Measurements from ENCODE around the gene MORC4. TPM values are rescaled to one million over a fixed set of nuclear protein-coding genes. Genes with fewer than 3 reads are reported as not detected.

The MORC4 gene
- total RNA-seq, 4 donors from 2014 or later: 5.0 to 10.0 (median 8.4) TPM

GRCh38 chrX:106952538-106952937 is 47.5 kb downstream of the MORC4 start:
- TF ChIP-seq CTCF (IDR thresholded peaks at IDR 0.05 in 4 of 5, conservative IDR thresholded peaks at IDR 0.05 in 1 of 5): no peak
- TF ChIP-seq POLR2A (IDR thresholded peaks at IDR 0.05): no peak
- H3K27me3 ChIP-seq: no peaks in the 10 kb centered on the region
- DNase-seq (no peak), ATAC-seq (no peak)
- no peak overlapping the region for H3K4me3 ChIP-seq
- H3K27ac ChIP-seq: no peak overlapping the region
- no peaks in the 10 kb centered on the region for H3K9me3 ChIP-seq
- in situ Hi-C loops (cut with MboI; ENCODE audit: low sequenced_read_pairs in 4 of 4) (loop anchor here in 1 of 4 donors (10.0 kb wide), 1 partner anchor 58 kb away; no protein-coding TSS in a partner anchor), intact Hi-C loops (cut with DNase I; ENCODE audit: low total_unique reads) (no loop called here)
- H3K36me3 ChIP-seq: no peaks in the 10 kb centered on the region
- H3K4me1 ChIP-seq: no peaks in the 10 kb centered on the region

GRCh38 chrX:106952089-106952488 is 47.9 kb downstream of the MORC4 start:
- intact Hi-C loops (cut with DNase I; ENCODE audit: low total_unique reads) (no loop called here), in situ Hi-C loops (cut with MboI; ENCODE audit: low sequenced_read_pairs in 4 of 4) (loop anchor here in 1 of 4 donors (10.0 kb wide), 1 partner anchor 57 kb away; no protein-coding TSS in a partner anchor)
- H3K4me1 ChIP-seq: no peaks in the 10 kb centered on the region
- no peaks in the 10 kb centered on the region for H3K36me3 ChIP-seq
- H3K27ac ChIP-seq: no peak overlapping the region
- ATAC-seq: no peak
- DNase-seq: no peak
- no peak overlapping the region for H3K4me3 ChIP-seq
- TF ChIP-seq CTCF (IDR thresholded peaks at IDR 0.05 in 4 of 5, conservative IDR thresholded peaks at IDR 0.05 in 1 of 5): no peak
- no peak for TF ChIP-seq POLR2A (IDR thresholded peaks at IDR 0.05)
- no peaks in the 10 kb centered on the region for H3K27me3 ChIP-seq
- no peaks in the 10 kb centered on the region for H3K9me3 ChIP-seq

GRCh38 chrX:106951230-106951629 is 48.8 kb downstream of the MORC4 start:
- intact Hi-C loops (cut with DNase I; ENCODE audit: low total_unique reads) (no loop called here), in situ Hi-C loops (cut with MboI; ENCODE audit: low sequenced_read_pairs in 4 of 4) (loop anchor here in 1 of 4 donors (10.0 kb wide), 1 partner anchor 56 kb away; no protein-coding TSS in a partner anchor)
- no peak for ATAC-seq

GRCh38 chrX:106950381-106950780 is 49.6 kb downstream of the MORC4 start:
- in situ Hi-C loops (cut with MboI; ENCODE audit: low sequenced_read_pairs in 4 of 4): loop anchor here in 1 of 4 donors (10.0 kb wide), 1 partner anchor 56 kb away; no protein-coding TSS in a partner anchor
- no peak for TF ChIP-seq POLR2A (IDR thresholded peaks at IDR 0.05)
- TF ChIP-seq CTCF (IDR thresholded peaks at IDR 0.05 in 4 of 5, conservative IDR thresholded peaks at IDR 0.05 in 1 of 5): no peak
- H3K36me3 ChIP-seq: no peaks in the 10 kb centered on the region
- H3K27ac ChIP-seq: no peak overlapping the region
- intact Hi-C loops (cut with DNase I; ENCODE audit: low total_unique reads): no loop called here
- ATAC-seq: no peak
- no peak for DNase-seq
- no peaks in the 10 kb centered on the region for H3K27me3 ChIP-seq
- no peak overlapping the region for H3K4me3 ChIP-seq
- H3K4me1 ChIP-seq: no peaks in the 10 kb centered on the region
- no peaks in the 10 kb centered on the region for H3K9me3 ChIP-seq

More at GRCh38 chrX:106951230-106951629, 48.8 kb downstream of the MORC4 start:
- Histone ChIP-seq H3K36me3 (no peaks in the 10 kb centered on the region), H3K27ac (no peak overlapping the region), H3K27me3 (no peaks in the 10 kb centered on the region), H3K9me3 (no peaks in the 10 kb centered on the region), H3K4me3 (no peak overlapping the region), H3K4me1 (no peaks in the 10 kb centered on the region)
- TF ChIP-seq CTCF (IDR thresholded peaks at IDR 0.05 in 4 of 5, conservative IDR thresholded peaks at IDR 0.05 in 1 of 5) (no peak), POLR2A (IDR thresholded peaks at IDR 0.05) (no peak)
- no peak for DNase-seq

- intact Hi-C loops (cut with DNase I; ENCODE audit: low total_unique reads): no loop called here
- Histone ChIP-seq H3K4me1 (no peaks in the 10 kb centered on the region), H3K9me3 (no peaks in the 10 kb centered on the region), H3K4me3 (no peak overlapping the region), H3K36me3 (no peaks in the 10 kb centered on the region), H3K27ac (no peak overlapping the region), H3K27me3 (no peaks in the 10 kb centered on the region)
- no peak for ATAC-seq
- TF ChIP-seq CTCF (IDR thresholded peaks at IDR 0.05 in 4 of 5, conservative IDR thresholded peaks at IDR 0.05 in 1 of 5) (no peak), POLR2A (IDR thresholded peaks at IDR 0.05) (no peak)
- in situ Hi-C loops (cut with MboI; ENCODE audit: low sequenced_read_pairs in 4 of 4): no loop called here
- DNase-seq: no peak
These were observed 50.6 kb downstream of the MORC4 start for GRCh38 chrX:106949366-106949765.
